Measurements from ENCODE around the gene ABHD12. TPM values are rescaled to one million over a fixed set of nuclear protein-coding genes. Genes with fewer than 3 reads are reported as not detected.

Gene ABHD12
- total and polyA plus RNA-seq, 8 donors: 39.7 to 57.8 (median 47.4) TPM

- peaks cover 0 to 5% of the 10 kb centered on the region in 2 donors for H3K36me3 ChIP-seq
- no peaks in the 10 kb centered on the region for H3K9me3 ChIP-seq
- DNase-seq (no peak), ATAC-seq (no peak)
- TF ChIP-seq CTCF (IDR thresholded peaks at IDR 0.05): no peak
- H3K27ac ChIP-seq: no peak overlapping the region
- no peak overlapping the region for H3K4me3 ChIP-seq
- H3K4me1 ChIP-seq: no peaks in the 10 kb centered on the region
- H3K27me3 ChIP-seq: no peaks in the 10 kb centered on the region
- intact Hi-C loops (cut with DNase I): no loop called here
Observed at GRCh38 chr20:25378189-25378883, 12.3 kb downstream of the ABHD12 start.

- H3K36me3 ChIP-seq: no peaks in the 10 kb centered on the region
- intact Hi-C loops (cut with DNase I): no loop called here
- no peak overlapping the region for H3K27ac ChIP-seq
- no peak for TF ChIP-seq CTCF (IDR thresholded peaks at IDR 0.05)
- ATAC-seq (no peak), DNase-seq (no peak)
- no peak overlapping the region for H3K4me3 ChIP-seq
- H3K9me3 ChIP-seq: no peaks in the 10 kb centered on the region
- H3K4me1 ChIP-seq: no peaks in the 10 kb centered on the region
- H3K27me3 ChIP-seq: no peaks in the 10 kb centered on the region
Observed at GRCh38 chr20:25376886-25377285, 13.7 kb downstream of the ABHD12 start.

GRCh38 chr20:25376236-25376635 lies 14.4 kb downstream of the ABHD12 start:
- H3K36me3 ChIP-seq: no peaks in the 10 kb centered on the region
- no peaks in the 10 kb centered on the region for H3K27me3 ChIP-seq
- intact Hi-C loops (cut with DNase I): no loop called here
- no peak for TF ChIP-seq CTCF (IDR thresholded peaks at IDR 0.05)
- DNase-seq: no peak
- H3K27ac ChIP-seq: no peak overlapping the region
- ATAC-seq: no peak
- H3K4me3 ChIP-seq: no peak overlapping the region
- H3K4me1 ChIP-seq: no peaks in the 10 kb centered on the region
- H3K9me3 ChIP-seq: no peaks in the 10 kb centered on the region

GRCh38 chr20:25374842-25375241 lies 15.8 kb downstream of the ABHD12 start:
- ATAC-seq: no peak
- Histone ChIP-seq H3K27me3 (no peaks in the 10 kb centered on the region), H3K36me3 (no peaks in the 10 kb centered on the region), H3K27ac (no peak overlapping the region), H3K9me3 (no peaks in the 10 kb centered on the region), H3K4me3 (no peak overlapping the region), H3K4me1 (no peaks in the 10 kb centered on the region)
- DNase-seq: no peak
- no peak for TF ChIP-seq CTCF (IDR thresholded peaks at IDR 0.05)
- intact Hi-C loops (cut with DNase I): no loop called here

- Histone ChIP-seq H3K4me1 (no peaks in the 10 kb centered on the region), H3K4me3 (no peak overlapping the region), H3K36me3 (no peaks in the 10 kb centered on the region), H3K27me3 (no peaks in the 10 kb centered on the region), H3K27ac (no peak overlapping the region), H3K9me3 (no peaks in the 10 kb centered on the region)
- TF ChIP-seq CTCF (IDR thresholded peaks at IDR 0.05): no peak
- ATAC-seq (no peak), DNase-seq (no peak)
- intact Hi-C loops (cut with DNase I): no loop called here
Observed at GRCh38 chr20:25372584-25373336, 17.9 kb downstream of the ABHD12 start.

Measured in left lung (tissue), 10 donors.